CD4-positive, alpha-beta T cell (primary cell): ENCODE data around the gene FABP7. TPM values are rescaled to one million over a fixed set of nuclear protein-coding genes. Genes with fewer than 3 reads are reported as not detected.

Experiments
- ATAC-seq: fragments of 200-7000 bp; cut with Tn5 transposase; one replicate; pipeline ENCODE4 v1.10.0; 2022; ENCODE audit warnings: mild to moderate bottlenecking; ENCODE audit not compliant: poor library complexity
- CTCF ChIA-PET: fragments of 350-600 bp; sonication (Branson Sonifier 250); formaldehyde crosslinking; loops from one replicate; lab custom pipeline; 2021; ENCODE audit warnings: antibody characterized with exemption, inconsistent platforms; lab: Charles Lee
- POLR2A ChIA-PET: fragments of 350-600 bp; sonication (Branson Sonifier 250); formaldehyde crosslinking; loops from one replicate; lab custom pipeline; 2021; ENCODE audit warnings: antibody characterized with exemption, inconsistent platforms; lab: Charles Lee
- DNase-seq, 14 experiments: peaks; one replicate each; pipeline ENCODE4 v3.0.0-alpha.2; 2013 to 2020; ENCODE audit warnings: mixed read lengths in 2 of 14
- H3K27ac ChIP-seq, 2 donors: one replicate each; pipeline versions ENCODE4 v1.5.1 to v1.7.0; 2013; ENCODE audit warnings: low read length in 2 of 2, low read depth in 1 of 2, mild to moderate bottlenecking in 1 of 2
- H3K27me3 ChIP-seq, 2 experiments: 1 replicate in 1 of 2; 2 replicates in 1 of 2; pipeline versions ENCODE4 v1.6.1 to v1.7.0; 2013; ENCODE audit warnings: low read length in 2 of 2, control low read depth in 1 of 2, mild to moderate bottlenecking in 1 of 2, moderate library complexity in 1 of 2; ENCODE audit not compliant: insufficient read depth in 2 of 2, control insufficient read depth in 1 of 2
- H3K36me3 ChIP-seq: one replicate; pipeline ENCODE4 v1.6.1; 2013; ENCODE audit warnings: low read length, control low read depth; ENCODE audit not compliant: insufficient read depth
- H3K4me1 ChIP-seq: one replicate; pipeline ENCODE4 v1.6.1; 2013; ENCODE audit warnings: low read length, control low read depth; ENCODE audit not compliant: insufficient read depth
- H3K4me3 ChIP-seq: one replicate; pipeline ENCODE4 v1.5.1; 2013; ENCODE audit warnings: mild to moderate bottlenecking, low read length, moderate library complexity
- H3K9me3 ChIP-seq, 2 experiments: 1 replicate in 1 of 2; 2 replicates in 1 of 2; pipeline versions ENCODE4 v1.6.1 to v1.7.0; 2013; ENCODE audit warnings: low read length in 2 of 2, mild to moderate bottlenecking in 2 of 2, control low read depth in 1 of 2, moderate library complexity in 1 of 2; ENCODE audit not compliant: control insufficient read depth in 1 of 2, insufficient read depth in 1 of 2
- H3K27ac Mint-ChIP-seq: one replicate; pipeline ENCODE4 v1.8.0; 2020; ENCODE audit warnings: mixed read lengths
- H3K27me3 Mint-ChIP-seq: one replicate; pipeline ENCODE4 v1.8.0; 2021; ENCODE audit warnings: mixed read lengths
- H3K36me3 Mint-ChIP-seq: one replicate; pipeline ENCODE4 v1.8.0; 2021; ENCODE audit warnings: low read depth, mixed read lengths
- H3K4me1 Mint-ChIP-seq: one replicate; pipeline ENCODE4 v1.8.0; 2021; ENCODE audit warnings: low read depth, mixed read lengths
- H3K4me3 Mint-ChIP-seq: one replicate; pipeline ENCODE4 v1.8.0; 2020; ENCODE audit warnings: mild to moderate bottlenecking, mixed read lengths
- H3K9me3 Mint-ChIP-seq: one replicate; pipeline ENCODE4 v1.8.0; 2020; ENCODE audit warnings: mixed read lengths
- CTCF ChIP-seq: fragments of 200-600 bp; IDR thresholded peaks from one replicate; pipeline ENCODE4 v1.8.0; 2022; ENCODE audit warnings: antibody characterized with exemption, mild to moderate bottlenecking
- intact Hi-C, 2 experiments: fragments of 100-400 bp; cut with DNase I in 1 of 2; cut with micrococcal nuclease in 1 of 2; formaldehyde crosslinking; loops; one replicate each; pipeline versions ENCODE4 v1.15.1 to v1.9.0; 2023 to 2025; cut with DNase I, micrococcal nuclease
- total RNA-seq, 174 experiments: library from RNA in 2 of 174; stranded (reverse) in 2 of 174; gene quantifications; one replicate each; pipeline ENCODE4 v1.2.3 and lab custom pipeline; 2021 to 2026

The FABP7 gene
- total RNA-seq, 2 experiments from 2014 or later = not detected

GRCh38 chr6:122790028-122790422 lies 10.5 kb downstream of the FABP7 start:
- ChIA-PET POLR2A (no interaction called here), CTCF (no interaction called here)
- Histone ChIP-seq H3K27me3 (peaks cover 21 to 52% of the 10 kb centered on the region in 2 experiments), H3K36me3 (no peaks in the 10 kb centered on the region), H3K27ac (no peak overlapping the region), H3K4me1 (peaks cover 8% of the 10 kb centered on the region), H3K9me3 (no peaks in the 10 kb centered on the region), H3K4me3 (peak overlapping the region; percentile 42)
- no peak for TF ChIP-seq CTCF
- no peak for ATAC-seq
- Mint-ChIP-seq H3K4me3 (peak overlapping the region; percentile 76), H3K27me3 (peaks cover 71% of the 10 kb centered on the region), H3K36me3 (no peaks in the 10 kb centered on the region), H3K9me3 (no peaks in the 10 kb centered on the region), H3K27ac (no peak overlapping the region), H3K4me1 (peaks cover 16% of the 10 kb centered on the region)
- no peak for DNase-seq
- intact Hi-C loops = no loop called here

DNA sequence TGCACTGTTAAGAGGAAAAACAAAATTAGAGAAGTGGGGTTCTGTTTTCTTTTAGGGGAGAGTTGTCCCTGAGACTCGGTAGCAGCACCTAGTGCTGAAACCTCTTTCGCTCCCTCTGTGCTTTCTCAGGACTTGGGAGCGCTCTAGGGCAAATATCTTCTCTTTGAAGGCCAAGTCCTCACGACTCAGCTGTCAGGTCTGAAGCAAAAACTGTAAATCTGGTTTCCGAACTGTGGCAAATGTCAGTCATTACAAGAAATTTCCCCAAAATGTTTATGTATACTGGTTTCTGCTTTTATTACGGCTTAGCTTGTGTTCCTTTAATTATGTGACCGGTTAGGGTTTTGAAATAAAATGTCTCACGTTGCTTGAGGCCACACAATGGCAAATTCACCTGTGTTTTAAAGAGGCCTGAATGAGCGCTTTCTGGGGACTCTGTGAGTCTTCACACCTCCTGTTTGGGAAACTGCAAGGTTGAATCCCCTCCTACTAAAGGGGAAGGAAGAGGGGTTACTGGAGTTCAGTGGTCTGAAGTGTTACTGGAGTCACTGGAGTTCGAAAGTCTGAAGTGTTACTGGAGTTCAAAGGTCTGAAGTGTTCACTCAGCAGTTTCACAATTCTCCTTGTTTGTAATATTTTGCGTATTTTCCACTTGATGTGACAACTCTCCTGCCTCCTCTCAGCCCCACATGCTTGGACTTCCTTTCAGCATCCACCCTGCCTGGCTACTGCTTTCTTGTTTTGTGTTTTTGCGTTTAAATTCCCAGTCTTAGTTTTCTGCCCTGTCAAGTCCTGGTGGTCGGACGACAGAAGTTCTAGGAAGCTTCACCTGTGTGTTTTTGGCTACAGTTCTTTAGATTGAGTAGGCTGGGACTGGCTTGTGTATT lies 11.2 kb downstream of the FABP7 start:
- ChIA-PET POLR2A (no interaction called here), CTCF (no interaction called here)
- Histone ChIP-seq H3K4me1 (peaks cover 8% of the 10 kb centered on the region), H3K27me3 (peaks cover 21 to 52% of the 10 kb centered on the region in 2 experiments), H3K4me3 (no peak overlapping the region), H3K36me3 (no peaks in the 10 kb centered on the region), H3K27ac (no peak overlapping the region), H3K9me3 (no peaks in the 10 kb centered on the region)
- Mint-ChIP-seq H3K4me3 (no peak overlapping the region), H3K4me1 (peaks cover 16% of the 10 kb centered on the region), H3K27me3 (peaks cover 70% of the 10 kb centered on the region), H3K9me3 (no peaks in the 10 kb centered on the region), H3K36me3 (no peaks in the 10 kb centered on the region), H3K27ac (no peak overlapping the region)
- DNase-seq = peak in 3 of 14 experiments; percentile 6 to 23 (median 20)
- intact Hi-C loops = no loop called here
- TF ChIP-seq CTCF = no peak
- ATAC-seq = no peak

- H3K36me3 ChIP-seq = no peaks in the 10 kb centered on the region
- Mint-ChIP-seq H3K27me3 (peaks cover 64% of the 10 kb centered on the region), H3K36me3 (no peaks in the 10 kb centered on the region), H3K4me3 (no peak overlapping the region), H3K9me3 (no peaks in the 10 kb centered on the region), H3K4me1 (peaks cover 16% of the 10 kb centered on the region), H3K27ac (no peak overlapping the region)
- no peak for TF ChIP-seq CTCF
- H3K9me3 ChIP-seq = no peaks in the 10 kb centered on the region
- ChIA-PET POLR2A (no interaction called here), CTCF (no interaction called here)
- DNase-seq = no peak
- peaks cover 8% of the 10 kb centered on the region for H3K4me1 ChIP-seq
- no peak overlapping the region for H3K4me3 ChIP-seq
- no peak for ATAC-seq
- peaks cover 21 to 48% of the 10 kb centered on the region in 2 experiments for H3K27me3 ChIP-seq
- H3K27ac ChIP-seq = no peak overlapping the region
- intact Hi-C loops = no loop called here
Measured at GRCh38 chr6:122791310-122791679, 11.8 kb downstream of the FABP7 start.
